NCI-H2196 (cell line): ENCODE results near the gene BDKRB1.

Experiments
- DNase-seq: peaks from one replicate; lab custom pipeline; 2025; ENCODE audit not compliant: unreplicated experiment; lab: John Stamatoyannopoulos, UW

The BDKRB1 gene

DNA sequence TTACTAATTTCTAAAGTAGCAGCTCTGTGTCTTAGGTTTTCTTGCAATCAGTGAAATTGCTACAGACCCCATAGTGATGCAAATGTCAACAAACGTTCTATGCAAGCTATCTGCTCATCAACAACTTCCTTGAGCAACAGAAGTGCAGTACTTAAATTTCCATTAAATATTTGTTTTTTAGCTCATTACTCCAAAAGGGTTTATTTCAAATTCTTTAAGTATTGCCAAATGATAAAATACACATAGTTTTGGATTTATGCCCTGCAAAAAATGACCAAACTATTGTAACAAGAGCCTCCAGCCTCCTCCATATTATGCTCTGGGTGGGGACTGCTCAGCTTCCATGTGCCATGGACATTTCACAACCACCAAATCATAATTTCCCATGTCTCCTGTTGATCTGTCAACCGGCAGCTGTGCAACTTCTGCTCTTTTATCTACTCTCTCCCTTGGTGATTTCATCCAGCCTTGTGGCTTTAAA, 4.4 kb downstream of the BDKRB1 start:
- DNase-seq: no peak

DNA sequence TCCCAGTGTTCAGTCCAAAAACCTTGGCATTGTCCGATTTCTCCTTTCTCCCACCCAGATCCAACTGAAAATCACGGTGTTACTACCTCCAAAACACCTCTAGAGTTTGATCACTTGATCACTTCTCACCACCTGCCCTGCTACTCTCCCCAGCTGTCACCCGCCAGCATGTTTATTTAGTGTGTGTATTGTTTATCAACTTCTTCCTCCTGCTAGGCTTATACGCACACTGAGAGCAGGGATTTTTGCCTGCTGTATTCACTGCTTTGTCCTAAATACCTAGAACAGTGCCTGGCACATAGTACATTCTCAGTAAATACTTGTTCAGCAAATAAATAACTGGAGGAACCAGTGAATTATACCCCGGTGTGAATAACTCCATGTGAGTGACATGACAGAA, 5.0 kb downstream of the BDKRB1 start:
- no peak for DNase-seq

DNA sequence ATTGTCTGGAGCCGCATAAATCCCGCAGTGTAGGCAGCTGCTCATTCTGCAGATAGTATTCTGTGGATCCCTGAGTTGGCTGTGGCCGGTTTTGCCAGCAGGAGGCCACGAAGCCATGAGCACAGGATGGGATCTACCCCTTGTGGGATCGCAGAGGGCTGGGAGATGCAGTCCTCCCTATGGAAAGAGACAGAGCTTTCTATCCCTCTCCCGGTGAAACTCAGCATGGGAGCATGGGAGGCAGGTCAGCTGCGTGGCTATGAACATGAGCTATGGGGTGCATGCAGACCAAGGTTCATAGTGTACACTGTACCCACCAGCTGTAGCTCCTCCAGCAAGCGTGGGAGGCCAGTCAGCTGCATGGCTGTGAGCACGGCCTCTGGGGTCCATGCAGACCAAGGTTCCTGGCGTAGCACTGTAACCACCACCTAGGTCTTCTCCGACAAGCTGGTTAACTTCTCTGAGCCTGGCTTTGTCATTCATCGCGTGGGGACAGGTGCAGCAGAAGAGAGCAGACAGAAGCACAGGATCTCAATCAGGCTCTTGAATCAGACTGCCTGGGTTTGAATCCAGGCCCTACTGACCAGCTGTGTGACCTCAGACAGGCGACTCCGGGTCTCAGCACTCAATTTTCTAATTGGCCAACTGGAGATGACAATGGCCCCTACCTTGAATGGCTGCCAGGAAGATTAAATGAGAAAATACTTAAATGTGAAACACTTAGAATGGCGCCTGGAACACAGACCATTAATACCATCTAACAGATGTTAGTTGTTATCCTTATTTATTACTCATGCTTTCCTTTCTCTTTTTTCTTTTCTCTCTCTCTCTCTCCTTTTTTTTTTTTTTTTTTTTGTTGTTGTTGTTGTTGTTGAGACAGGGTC, 6.0 kb downstream of the BDKRB1 start:
- DNase-seq: no peak

DNA sequence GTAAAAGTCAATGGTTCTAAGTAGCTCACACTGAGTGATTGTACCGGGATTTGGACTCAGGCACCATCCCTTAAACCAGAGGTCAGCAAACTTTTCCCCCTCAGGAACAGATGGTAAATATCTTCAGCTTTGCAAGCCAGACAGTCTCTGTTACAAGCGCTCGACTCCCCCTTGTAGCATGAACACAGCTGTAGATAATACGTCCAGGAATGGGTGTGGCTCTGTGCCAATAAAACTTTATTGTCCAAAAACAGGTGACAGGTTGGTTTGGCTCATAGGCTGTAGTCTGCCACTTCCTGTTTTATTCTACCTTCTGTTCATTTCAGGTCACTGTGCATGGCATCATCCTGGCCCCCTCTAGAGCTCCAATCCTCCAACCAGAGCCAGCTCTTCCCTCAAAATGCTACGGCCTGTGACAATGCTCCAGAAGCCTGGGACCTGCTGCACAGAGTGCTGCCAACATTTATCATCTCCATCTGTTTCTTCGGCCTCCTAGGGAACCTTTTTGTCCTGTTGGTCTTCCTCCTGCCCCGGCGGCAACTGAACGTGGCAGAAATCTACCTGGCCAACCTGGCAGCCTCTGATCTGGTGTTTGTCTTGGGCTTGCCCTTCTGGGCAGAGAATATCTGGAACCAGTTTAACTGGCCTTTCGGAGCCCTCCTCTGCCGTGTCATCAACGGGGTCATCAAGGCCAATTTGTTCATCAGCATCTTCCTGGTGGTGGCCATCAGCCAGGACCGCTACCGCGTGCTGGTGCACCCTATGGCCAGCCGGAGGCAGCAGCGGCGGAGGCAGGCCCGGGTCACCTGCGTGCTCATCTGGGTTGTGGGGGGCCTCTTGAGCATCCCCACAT, 7.6 kb downstream of the BDKRB1 start:
- DNase-seq: no peak

DNA sequence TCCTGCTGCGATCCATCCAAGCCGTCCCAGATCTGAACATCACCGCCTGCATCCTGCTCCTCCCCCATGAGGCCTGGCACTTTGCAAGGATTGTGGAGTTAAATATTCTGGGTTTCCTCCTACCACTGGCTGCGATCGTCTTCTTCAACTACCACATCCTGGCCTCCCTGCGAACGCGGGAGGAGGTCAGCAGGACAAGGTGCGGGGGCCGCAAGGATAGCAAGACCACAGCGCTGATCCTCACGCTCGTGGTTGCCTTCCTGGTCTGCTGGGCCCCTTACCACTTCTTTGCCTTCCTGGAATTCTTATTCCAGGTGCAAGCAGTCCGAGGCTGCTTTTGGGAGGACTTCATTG, 8.2 kb downstream of the BDKRB1 start:
- DNase-seq: no peak

DNA sequence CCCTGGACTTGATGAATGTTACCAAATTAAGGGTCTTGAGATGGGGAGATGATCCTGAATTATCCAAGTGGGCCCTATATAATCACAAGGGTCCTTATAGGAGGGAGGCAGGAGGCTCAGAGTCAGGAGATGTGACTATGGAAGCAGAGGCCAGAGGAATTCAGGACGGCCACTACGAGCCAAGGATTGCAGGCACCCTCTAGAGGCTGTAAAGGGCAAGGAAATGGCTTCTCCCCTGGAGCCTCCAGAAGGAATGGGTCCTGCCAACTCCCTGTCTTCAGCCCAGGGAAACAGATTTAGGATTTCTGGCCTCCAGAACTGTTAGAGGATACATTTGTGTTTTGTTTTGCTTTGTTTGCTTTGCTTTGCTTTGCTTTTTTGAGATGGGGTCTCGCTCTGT, 8.8 kb downstream of the BDKRB1 start:
- no peak for DNase-seq

DNA sequence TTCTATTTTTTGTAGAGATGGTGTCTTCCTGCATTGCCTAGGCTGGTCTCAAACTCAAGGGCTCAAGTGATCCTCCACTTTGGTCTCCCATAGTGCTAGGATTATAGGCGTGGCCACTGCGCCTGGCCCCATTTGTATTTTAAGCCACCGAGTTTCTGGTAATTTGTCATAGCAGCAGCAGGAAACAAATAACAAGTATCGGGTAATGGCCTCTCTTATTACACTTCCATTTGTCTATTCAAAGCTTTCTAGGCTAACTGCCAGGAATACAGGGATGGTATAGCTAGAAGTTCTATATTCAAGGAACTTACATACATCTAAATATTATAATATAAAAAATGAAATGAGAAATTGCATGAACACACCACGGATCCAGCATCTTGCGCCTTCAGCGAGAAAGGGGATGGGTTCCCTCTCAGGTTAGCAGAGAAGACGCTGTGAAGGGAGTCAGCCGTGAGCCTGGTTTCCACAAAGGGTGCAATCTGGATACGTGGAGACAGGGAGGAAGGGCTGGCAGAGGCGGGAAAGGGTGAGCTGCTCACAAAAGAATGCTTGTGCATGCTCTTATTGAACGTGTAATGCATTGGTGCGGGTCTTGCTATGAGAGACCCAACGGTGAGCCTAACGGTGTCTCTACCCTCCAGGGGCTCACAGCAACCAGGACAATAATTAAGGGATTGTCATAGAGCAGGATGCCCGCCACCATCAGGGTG, 9.5 kb downstream of the BDKRB1 start:
- peak; percentile 66 for DNase-seq

DNA sequence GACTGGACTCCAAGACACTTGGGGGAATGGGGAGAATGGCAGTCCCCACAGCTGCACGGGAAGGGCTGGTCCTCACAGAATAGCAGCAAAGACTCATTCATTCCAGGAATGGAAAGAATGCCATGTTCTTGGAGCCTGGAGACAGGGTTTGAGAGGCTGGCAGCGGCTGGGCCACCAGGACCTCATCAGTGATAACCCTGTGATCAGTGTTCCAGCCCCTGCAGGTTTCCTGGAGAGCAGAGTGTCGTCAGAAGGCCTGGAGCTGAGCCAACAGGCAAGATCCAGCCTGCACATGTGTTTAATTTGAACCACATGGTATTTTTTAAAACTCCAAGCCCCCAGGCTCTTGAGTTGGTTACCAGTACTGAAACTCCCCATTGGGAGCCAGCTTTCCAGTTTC, 11.3 kb downstream of the BDKRB1 start:
- peak; percentile 26 for DNase-seq

DNA sequence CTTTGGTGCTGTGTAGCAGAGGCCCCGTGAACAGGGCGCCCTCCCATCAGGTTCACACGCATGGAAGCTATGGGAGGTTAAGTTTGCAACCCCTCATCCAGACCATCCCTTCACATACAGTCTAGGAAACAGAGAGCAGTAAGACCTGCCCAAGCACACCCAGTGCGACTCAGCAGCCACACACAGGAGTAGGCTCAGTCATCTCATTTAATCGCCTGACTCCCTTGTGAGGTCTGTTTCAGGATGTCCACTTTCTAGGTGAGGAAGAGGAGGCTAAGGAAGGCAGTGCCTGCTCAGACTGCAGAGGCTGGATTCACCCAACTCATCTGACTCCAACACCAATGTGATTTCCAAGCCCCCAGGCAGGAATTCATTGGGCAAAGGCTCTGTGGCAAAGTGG, 11.9 kb downstream of the BDKRB1 start:
- DNase-seq: no peak

DNA sequence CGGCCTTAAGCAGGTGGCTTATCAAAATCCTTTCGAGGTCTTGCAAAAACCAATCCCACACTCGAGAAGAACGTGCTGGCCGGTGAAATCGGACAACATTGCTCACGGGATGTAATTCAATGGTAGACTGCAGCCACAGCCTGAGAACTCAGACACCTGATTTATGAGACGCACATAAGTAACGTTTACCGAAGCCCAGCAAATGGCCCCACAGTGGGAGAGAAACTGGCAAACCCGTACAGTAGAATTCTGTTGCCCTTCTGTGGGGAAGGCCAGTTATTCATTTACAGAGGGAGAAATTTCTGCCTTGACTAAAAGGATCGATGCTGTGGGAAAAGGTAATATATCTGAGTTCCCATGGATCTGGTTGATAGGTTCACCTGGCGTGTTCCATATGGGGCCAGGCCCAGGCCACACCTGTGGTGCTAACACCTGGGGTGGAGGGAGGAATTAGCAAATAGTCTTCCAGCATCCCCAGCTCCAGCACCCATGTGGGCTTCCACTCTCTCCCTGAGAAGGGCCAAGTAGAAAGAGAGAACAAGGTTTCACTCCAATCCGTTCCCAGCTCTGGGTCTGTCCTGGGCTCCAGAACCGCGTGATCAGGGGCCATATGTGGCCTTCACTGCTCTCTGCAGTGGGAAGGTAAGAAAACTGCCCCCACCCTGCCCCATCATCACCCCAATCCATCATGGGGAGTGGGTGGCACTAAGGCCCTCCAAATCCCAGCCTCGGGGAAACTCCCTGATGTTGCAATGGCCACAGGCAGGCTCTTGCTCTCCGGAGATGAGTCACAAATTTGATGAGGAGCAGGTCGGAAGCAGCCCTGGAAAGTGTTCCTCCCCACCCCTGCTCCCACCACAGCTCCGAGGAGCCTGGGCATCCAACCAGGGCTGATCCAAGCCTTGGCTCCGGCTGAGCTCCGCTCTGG, 12.7 kb downstream of the BDKRB1 start:
- DNase-seq: no peak

DNA sequence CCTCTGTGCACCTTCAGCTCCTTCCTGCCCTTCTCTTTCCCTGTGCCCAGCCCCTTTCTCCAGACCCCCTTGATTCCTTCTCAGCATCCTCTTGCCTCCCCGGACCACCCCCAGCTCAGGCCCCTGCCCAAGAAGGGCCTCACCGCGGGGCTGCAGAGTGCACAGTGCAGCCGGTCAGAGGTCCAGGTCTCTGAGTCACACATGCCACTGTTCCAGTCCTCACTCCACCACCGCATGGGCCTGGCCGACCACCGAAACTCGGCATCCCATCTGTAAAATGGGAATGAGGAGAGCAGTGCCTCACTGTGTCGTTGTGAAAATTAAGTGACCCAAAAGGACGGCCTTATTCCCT, 13.3 kb downstream of the BDKRB1 start:
- DNase-seq: no peak

DNA sequence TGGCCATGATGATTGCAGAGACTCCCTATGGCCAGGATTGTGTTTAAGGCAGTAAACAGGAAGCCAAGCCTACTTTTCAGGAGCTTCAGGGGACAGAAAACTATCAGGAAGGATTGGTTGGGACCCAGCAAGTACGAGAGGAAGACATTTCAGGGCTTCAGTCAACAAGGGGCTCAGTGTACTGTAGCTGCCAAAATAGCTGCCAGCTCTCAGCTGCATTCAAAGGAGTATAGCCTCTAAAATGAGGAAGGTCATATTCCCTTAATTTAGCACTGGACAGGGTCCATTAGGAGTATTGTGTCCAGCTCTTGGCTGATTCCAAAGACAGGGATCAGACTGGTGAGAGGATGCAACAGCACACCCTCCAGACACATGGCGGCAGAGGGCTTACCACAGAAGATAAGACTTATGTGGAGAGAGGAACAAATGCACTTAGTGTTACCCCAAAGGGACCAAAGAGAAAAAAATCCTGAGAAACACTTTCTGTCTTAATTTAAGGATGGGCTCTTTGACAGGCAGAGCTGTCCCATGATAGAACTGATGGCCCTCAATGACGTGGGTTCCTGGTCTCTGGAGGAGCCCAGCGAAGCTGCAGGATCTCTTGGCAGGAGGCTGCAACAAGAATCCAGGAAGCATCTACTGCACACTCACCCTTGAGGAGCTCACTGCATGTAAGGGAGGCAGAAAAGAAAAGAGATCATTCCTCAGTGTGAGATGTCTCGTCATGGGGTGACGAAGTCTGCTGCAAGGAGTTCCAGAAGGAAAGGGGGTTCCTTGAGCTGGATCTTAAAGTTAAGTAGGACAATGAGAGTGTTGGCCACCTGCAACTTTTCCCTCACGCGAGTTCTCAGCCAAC, 14.8 kb downstream of the BDKRB1 start:
- DNase-seq: no peak

DNA sequence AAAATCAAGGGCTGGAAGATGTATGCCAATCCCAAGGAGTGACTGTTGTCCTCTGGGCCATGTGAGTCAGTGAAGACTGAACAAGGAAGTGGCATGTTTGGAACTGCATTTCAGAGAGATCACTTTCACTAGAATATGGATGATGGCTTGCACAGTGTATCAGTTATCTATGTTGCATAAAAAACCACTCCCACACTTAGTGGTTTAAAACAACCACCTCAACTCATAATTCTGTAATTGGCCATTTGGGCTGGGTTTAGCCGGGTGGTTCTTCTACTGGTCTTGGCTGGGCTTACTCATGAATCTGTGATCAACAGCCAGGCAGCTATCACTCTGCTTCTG, 15.4 kb downstream of the BDKRB1 start:
- DNase-seq: no peak

DNA sequence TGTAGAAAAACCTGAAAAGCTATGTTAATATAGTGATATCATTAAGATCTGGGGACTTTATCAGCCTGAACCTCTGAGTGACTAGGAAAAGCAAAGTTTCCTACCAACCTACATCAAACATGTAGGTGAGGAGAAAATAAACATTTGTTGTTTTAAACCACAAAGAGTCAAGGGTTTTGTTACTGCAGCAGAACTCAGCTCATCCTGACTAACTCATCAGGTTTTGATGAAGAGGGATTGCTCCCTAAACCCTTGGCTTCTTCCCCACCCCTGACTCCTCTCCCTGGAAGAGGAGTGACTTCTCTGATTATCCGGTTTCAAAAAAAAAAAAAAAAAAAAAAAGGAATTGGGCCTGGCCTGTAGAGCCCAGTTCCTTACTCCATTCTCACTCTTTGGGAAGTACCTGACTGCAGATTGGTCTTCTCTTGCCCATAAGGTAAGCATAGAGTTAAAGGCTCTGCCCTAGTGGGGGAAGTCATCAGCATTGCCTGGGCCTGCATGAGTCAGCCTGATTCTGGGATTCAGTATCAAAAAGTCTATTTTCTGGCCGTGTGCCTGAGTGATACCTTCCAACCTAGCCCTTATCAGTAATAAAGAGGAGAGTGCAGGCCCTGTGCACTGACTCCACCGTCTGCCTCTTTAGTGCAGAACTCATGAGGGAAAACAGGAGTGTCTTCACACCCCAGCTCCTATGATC, 16.9 kb downstream of the BDKRB1 start:
- no peak for DNase-seq

DNA sequence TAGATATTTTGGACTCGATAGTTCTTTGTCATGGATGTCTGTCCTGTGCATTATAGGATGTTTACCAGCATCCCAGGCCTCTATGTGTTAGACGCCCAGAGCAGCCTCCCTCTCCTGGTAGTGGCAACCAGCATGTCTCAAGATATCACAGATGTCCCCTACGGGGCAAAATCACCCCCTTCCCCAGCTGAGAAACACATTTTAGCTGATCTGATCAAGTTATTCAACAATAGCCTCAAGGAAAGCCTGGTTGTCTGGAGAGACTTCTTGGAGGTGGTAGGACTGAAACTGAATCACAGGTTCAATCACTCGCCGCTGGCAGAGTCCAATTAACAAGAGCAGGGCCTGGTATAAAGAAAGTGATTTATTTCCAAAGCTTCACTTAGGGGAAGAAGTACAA, 17.6 kb downstream of the BDKRB1 start:
- DNase-seq: no peak

DNA sequence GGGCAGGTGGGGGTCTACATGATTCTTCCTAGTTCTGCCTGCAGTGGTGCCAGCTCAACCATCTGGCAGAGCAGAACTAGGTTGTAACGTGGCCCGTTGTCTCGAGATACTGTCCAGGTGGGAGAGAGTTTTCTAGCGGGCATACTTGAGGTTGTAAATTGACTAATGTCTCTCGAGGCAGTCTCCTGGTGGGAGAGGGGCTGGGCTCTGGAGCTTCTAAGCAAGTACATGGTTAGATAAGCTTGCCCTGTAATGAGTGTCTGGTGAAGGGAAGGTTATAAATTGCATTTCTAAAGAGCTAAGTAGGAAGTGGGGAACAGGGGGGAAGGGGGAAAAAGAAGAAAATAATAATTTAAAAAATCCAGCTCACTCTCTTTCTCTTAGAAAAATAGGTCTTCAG, 18.1 kb downstream of the BDKRB1 start:
- DNase-seq: no peak

DNA sequence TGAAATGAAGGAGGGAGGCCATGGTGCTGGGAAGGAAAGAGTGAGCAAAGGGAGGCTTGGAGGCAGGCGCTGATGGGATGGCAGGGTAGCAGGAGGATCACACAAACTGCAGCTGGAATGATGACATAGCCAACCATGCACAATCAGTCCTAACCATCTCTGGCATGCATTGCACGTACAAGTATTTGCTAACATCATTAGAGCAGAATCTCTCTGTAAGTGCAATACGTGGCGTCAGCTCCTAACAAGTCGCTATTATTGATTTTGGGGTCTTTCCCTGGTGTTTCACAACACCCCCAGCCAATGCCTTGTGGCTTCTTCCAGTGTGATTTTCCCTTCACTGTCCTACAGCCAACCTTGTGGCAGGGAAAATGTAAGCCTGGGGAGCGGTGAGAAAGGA, 18.5 kb downstream of the BDKRB1 start:
- DNase-seq: no peak

DNA sequence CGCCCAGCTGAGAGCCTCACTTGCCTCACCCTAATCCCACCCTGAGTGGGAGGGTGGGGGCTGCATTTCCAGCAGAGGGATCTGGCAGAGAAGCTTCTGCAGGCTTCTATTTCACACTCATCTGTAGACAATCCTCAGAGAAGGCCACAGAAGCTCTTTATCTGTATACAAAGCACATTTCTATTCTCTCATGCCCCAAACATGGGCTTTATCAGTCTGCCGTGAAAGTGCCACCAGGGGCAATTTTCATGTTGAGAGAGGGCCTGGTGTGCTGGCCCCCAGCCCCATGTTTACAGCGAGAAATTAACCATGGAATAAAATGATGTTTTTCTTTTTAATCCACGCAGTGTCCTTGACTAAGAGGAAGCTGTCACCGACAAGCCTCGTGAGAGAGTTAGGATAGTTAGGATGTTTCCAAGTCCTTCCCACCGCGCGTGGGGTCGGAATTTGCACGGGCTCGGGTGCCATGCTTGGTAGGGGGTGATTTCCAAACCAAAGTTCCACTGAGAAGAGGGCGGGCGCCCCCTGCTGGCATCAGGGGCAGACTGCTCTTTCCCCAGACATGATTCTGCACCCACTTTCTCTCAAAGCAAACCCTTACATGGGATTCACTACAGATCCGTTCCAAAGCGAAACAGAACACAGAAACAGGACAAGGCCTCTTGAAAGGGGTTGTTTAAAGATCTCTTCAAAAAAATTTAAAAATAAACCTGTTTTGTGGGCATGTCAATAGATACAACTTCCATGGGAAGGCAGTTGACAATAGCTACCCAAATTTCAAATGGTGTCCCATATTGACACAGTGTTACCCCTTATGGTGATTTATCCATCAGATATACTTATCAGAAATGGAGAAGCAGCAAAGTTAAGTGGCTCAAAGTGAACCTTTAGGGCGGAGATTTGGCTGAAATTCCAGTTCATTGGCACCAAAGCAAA, 19.4 kb downstream of the BDKRB1 start:
- peak; percentile 51 for DNase-seq
